C4-2B (cell line): ENCODE data around the gene YIPF5.

Experiments used
- H3K27ac ChIP-seq: fragments of 450-650 bp; 2 replicates; pipeline ENCODE4 v1.5.1; 2017
- ZFX ChIP-seq: fragments of 450-650 bp; IDR thresholded peaks from 2 replicates; pipeline ENCODE4 v1.6.1; 2017
- TF ChIP-seq, protein P1 (sequence below): fragments of 450-650 bp; conservative IDR thresholded peaks from 2 replicates; pipeline ENCODE4 v1.5.1; 2017; ENCODE audit warnings: mild to moderate bottlenecking

YIPF5 gene

DNA sequence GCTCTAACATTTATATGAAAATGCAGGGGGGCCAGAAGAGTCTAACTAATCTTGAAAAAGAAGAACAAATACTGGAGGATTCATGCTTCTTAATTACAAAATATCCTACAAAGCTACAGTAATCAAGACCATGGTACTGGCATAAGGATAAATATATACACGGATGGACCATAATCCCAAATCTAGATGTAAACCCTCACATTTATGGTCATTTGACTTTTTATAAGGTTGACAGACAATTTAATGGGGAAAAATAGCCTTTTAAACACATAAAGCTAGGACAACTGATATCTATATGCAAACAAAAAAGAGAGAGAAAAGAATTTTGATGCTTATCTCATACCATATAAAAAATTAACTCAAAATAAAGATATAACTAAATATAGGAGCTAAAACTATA is 55.9 kb downstream of the YIPF5 start:
- H3K27ac ChIP-seq: no peak overlapping the region
- TF ChIP-seq ZFX: no peak
- TF ChIP-seq, protein P1, sequence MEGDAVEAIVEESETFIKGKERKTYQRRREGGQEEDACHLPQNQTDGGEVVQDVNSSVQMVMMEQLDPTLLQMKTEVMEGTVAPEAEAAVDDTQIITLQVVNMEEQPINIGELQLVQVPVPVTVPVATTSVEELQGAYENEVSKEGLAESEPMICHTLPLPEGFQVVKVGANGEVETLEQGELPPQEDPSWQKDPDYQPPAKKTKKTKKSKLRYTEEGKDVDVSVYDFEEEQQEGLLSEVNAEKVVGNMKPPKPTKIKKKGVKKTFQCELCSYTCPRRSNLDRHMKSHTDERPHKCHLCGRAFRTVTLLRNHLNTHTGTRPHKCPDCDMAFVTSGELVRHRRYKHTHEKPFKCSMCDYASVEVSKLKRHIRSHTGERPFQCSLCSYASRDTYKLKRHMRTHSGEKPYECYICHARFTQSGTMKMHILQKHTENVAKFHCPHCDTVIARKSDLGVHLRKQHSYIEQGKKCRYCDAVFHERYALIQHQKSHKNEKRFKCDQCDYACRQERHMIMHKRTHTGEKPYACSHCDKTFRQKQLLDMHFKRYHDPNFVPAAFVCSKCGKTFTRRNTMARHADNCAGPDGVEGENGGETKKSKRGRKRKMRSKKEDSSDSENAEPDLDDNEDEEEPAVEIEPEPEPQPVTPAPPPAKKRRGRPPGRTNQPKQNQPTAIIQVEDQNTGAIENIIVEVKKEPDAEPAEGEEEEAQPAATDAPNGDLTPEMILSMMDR: no peak
